ENCODE data around the gene POM121C.
"Not testable (repeated sequence)": the region's sequence is repeated elsewhere in the genome, so short reads cannot be mapped to it uniquely, and the experiment has no call there.

GRCh38 chr7:75521727-75522126 lies 35.6 kb upstream of the POM121C start:
- TF ChIP-seq CTCF (IDR thresholded peaks at IDR 0.05 in 8 of 11, conservative IDR thresholded peaks at IDR 0.05 in 3 of 11); POLR2A (IDR thresholded peaks at IDR 0.05); POLR2AphosphoS5 (IDR thresholded peaks at IDR 0.05): not testable (repeated sequence)
